HG03439 (cell line): ENCODE data around the gene ARHGAP9.
"Not testable (repeated sequence)": the region's sequence is repeated elsewhere in the genome, so short reads cannot be mapped to it uniquely, and the experiment has no call there.

ENCODE experiments used
- ATAC-seq: cut with Tn5 transposase; IDR thresholded peaks from one replicate; pipeline ENCODE4 v1.9.1; 2021; ENCODE audit warnings: mild to moderate bottlenecking, moderate library complexity; ENCODE audit not compliant: unreplicated experiment

Gene ARHGAP9

DNA sequence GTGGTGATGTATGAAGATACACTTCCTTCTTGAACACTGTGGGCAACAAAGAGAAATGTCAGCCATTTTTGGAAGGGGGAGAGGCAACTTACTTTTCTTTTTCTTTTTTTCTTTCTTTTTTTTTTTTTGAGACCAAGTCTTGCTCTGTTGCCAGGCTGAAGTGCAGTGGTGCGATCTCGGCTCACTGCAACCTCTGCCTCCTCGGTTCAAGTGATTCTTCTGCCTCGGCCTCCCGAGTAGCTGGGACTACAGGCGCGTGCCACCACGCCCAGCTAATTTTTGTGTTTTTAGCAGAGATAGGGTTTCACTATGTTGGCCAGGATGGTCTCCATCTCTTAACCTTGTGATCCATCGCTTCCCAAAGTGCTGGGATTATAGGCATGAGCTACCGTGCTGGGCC lies 38.1 kb upstream of the ARHGAP9 start:
- ATAC-seq: not testable (repeated sequence)

DNA sequence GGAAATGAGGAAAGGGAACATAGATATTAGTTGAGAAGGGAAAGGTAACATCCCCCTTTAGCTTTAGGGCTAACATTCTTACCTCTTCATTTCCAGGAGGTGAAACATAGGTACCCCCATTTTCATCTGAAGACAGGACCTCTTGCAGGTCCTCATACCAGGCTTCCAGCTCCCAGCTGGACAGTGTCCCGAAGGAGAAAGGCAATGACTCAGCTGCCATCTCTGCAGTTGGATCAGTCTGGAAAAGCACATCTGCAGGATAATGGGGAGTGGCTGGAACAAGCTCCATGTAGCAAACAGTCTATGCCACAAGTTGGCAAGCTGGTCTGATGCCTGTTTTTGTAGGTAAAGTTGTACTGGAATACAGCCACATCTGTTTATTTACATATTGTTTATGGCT lies 37.5 kb upstream of the ARHGAP9 start:
- no peak for ATAC-seq

DNA sequence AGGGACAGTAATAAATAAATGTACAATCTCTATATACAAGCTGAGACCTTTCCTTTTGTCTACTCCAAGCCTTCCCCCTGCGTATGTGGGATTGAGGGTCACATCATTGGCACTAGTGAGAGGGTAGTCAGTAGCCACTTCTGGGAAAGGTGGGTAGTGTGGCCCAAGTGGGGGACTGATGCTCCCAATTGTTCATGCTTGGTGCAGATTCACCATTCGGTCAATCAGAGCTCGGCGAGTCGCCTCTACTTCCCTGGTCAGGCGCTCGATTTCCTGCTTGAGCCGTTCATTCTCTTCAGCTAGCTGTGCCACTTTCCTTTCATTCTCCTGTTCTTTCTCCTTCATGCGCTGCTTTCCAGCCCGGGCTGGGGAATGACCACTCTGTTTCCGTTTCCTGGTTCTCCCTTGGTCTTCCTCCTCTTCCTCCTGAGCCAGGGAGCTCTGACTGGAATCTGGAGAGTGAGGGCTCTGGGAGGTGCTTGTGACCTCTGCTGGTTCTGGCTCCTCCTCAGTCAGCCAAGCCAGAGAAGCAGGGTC lies 37.0 kb upstream of the ARHGAP9 start:
- ATAC-seq: no peak

DNA sequence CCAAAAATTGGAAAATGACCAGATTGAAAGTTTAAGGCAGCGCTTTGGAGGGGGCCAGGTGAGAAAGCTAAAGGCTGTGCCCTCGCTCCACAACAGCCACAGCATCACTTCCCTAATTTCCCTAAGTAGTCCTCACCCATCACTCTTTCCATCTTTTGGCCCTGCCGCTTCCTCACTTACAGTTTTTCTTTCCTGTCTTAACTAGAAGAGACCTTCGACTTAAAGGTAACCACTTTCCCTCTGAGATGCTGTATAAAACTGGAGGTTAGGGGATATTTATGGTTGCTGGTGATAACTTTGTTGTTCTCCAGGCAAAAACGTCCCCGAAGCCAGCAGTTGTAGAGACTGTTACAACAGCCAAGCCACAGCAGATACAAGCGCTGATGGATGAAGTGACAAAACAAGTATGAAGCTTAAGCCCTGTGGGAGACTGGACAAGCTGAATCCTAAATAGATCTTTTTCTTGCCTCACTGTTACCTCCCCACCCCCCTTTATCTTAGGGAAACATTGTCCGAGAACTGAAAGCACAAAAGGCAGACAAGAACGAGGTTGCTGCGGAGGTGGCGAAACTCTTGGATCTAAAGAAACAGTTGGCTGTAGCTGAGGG lies 36.4 kb upstream of the ARHGAP9 start:
- no peak for ATAC-seq

DNA sequence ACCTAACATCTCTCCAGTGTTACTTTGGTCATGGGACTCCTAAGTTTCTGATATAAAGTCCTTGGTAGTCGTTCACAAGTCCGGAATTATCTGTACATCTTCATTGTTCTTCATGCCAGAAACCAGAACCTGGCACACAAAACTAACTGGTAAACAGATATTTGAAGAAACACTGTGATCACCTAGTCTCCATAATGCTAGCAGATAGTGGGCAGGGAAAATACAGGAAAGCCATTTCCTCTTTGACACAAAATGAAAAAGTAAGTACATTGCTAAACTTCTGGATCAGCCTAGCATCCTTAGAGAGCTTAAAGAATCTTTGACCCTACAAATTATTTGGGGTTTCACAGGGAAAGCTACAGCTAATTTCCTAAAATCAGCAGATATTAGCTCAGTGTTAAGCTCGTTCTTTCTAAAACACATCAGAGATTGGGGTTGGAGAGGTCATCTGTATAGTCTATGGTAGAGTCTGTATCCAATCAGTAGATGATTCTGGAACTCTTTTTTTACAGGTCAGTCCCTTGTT lies 35.8 kb upstream of the ARHGAP9 start:
- ATAC-seq: no peak

DNA sequence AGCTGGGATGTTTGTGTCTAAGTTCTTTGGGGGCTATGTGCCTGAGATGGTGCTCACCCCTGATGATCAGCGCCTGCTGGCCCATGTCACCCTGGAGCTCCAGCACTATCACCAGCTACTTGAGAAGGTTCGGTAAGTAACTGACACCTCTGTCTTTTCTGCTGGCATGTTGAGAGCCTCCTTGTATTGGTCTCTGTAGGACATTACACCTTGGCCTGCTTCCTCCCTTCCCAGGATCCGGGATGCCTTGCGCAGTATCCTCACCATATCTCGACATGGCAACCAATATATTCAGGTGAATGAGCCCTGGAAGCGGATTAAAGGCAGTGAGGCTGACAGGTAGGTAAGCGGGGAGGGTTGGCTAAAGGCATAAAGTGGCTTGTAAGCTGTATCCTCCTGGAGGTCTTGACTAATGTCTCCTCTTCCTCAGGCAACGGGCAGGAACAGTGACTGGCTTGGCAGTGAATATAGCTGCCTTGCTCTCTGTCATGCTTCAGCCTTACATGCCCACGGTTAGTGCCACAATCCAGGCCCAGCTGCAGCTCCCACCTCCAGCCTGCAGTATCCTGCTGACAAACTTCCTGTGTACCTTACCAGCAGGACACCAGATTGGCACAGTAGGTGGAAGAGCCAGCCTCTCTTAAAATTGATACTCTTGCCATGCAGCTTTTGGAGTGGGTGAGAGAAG lies 35.2 kb upstream of the ARHGAP9 start:
- ATAC-seq: no peak

DNA sequence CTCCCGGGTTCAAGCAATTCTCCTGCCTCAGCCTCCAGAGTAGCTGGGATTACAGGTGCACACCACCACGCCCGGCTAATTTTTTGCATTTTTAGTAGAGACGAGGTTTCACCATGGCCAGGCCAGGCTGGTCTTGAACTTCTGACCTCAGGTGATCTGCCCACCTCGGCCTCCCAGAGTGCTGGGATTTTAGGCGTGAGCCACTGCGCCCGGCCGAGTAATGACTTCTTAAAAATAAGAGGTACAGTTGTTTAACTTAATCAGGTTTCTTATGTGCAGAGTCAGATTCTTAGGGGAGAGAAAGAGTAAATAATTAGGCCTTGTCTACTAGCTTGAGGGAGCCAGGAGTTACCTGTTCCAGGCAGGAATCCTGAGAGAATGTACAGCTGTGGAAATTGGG lies 34.6 kb upstream of the ARHGAP9 start:
- ATAC-seq: not testable (repeated sequence)

DNA sequence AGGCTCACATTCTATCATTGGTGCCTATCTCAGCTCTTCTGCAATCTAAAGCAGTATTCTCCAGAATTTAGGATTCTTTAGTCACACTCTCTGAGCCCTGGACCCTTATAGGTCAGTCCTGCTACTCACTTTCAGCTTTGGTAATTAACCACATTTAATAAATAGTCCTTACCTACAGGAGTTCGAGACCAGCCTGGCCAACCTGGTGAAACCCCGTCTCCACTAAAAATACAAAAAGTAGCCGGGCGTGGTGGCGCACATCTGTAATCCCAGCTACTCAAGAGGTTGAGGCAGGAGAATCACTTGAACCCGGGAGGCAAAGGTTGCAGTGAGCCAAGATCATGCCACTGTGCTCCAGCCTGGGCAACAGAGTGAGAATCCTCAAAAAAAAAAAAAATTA lies 34.0 kb upstream of the ARHGAP9 start:
- ATAC-seq: not testable (repeated sequence)

DNA sequence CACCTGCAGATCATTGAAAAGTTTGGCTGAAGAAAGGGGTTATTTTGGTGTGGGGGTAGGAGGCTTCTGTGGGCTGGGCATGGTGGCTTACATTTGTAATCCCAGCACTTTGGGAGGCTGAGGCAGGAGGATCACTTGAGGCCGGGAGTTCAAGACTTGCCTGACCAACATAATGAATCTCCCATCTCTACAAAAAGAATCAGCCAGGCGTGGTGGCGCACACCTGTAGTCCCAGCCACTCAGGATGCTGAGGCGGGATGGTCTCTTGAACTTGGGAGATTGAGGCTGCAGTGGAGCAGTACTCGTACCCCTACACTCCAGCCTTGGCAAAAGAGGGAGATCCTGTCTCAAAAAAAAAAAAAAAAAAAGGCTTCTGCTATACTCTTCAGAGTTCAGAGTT lies 33.6 kb upstream of the ARHGAP9 start:
- ATAC-seq: no peak

DNA sequence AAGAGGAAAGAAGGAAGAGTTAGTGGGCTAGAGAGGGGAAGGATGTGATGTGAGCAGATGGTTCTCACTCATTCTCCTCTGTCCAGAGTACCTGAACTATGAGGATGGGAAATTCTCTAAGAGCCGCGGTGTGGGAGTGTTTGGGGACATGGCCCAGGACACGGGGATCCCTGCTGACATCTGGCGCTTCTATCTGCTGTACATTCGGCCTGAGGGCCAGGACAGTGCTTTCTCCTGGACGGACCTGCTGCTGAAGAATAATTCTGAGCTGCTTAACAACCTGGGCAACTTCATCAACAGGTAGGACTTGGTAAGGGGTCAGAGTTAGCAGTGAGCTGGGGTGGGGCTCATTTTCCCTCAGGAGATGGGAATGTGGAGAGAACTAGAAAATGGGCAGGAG lies 33.0 kb upstream of the ARHGAP9 start:
- ATAC-seq: no peak

DNA sequence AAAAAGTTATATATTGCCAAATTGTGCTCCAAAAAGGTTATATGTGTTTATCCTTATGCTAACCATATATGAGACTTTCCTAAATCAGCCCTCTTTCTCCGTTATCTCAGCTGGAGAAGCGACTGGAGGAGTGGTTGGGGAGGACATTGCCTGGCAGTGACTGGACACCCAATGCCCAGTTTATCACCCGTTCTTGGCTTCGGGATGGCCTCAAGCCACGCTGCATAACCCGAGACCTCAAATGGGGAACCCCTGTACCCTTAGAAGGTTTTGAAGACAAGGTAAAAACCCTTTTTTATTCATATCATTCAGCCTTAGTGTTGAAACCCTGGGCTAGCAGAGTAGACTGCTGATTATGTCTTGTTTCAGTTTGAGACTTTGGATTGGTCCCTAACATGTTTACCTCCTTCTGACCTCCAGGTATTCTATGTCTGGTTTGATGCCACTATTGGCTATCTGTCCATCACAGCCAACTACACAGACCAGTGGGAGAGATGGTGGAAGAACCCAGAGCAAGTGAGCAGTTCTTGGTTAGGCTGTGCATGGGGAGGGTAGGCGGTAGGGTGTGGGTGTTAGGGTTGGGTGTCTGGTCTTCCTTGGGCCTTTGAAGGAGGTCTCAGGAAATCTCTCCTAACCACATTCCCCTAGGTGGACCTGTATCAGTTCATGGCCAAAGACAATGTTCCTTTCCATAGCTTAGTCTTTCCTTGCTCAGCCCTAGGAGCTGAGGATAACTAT lies 32.1 kb upstream of the ARHGAP9 start:
- ATAC-seq: no peak

DNA sequence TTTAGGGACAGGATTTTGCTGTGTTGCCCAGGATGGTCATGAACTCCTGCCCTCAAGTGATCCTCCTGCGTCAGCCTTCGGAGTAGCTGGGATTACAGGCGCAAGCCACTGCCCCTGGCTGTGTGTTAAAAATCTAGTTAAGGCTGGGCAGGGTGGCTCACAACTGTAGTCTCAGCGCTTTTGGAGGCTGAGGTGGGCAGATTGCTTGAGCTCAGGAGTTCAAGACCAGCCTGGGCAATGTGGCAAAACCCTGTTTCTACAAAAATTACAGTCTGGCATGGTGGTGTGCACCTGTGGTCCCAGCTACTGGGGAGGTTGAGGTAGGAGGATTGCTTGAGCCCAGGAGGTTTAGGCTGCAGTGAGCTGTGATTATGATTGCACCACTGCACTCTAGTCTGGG lies 31.5 kb upstream of the ARHGAP9 start:
- no peak for ATAC-seq

DNA sequence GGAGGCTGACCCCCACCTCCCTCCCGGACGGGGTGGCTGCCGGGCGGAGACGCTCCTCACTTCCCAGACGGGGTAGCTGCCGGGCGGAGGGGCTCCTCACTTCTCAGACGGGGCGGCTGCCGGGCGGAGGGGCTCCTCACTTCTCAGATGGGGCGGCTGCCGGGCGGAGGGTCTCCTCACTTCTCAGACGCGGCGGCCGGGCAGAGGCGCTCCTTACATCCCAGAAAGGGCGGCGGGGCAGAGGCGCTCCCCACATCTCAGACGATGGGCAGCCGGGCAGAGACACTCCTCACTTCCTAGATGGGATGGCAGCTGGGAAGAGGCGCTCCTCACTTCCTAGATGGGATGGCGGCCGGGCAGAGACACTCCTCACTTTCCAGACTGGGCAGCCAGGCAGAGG lies 28.1 kb upstream of the ARHGAP9 start:
- ATAC-seq: not testable (repeated sequence)

DNA sequence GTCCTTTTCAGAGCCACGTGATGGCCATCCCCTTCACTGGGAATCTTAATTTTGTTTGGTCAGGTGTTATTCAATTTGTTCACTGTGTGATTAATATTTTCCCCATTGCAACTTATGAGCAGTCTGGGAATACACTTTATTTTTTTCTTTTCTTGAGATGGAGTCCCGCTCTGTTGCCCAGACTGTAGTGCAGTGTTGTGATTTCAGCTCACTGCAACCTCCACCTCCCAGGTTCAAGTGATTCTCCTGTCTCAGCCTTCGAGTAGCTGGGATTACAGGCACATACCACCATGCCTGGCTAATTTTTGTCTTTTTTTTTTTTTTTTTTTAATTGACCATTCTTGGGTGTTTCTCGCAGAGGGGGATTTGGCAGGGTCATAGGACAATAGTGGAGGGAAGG lies 26.9 kb upstream of the ARHGAP9 start:
- ATAC-seq: not testable (repeated sequence)

DNA sequence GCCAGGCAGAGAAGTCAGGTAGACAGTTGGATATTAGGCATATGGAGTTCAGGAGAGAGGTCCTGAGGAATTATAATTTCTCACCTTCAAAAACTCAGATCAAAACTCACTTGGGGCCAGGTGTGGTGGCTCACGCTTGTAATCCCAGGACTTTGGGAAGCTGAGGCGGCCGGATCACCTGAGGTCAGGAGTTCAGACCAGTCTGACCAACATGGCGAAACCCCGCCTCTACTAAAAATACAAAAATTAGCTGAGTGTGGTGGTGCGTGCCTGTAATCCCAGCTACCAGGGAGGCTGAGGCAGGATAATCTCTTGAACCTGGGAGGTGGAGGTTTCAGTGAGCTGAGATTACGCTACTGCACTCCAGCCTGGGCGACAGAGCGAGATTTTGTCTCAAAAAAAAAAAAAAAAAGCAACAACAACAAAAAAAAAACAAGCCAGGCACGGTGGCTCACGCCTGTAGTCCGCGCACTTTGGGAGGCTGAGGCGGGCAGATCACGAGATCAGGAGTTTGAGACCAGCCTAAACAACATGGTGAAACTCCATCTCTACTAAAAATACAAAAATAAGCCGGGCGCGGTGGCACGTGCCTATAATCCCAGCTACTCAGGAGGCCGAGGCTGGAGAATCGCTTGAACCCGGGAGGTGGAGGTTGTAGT lies 22.8 kb upstream of the ARHGAP9 start:
- ATAC-seq: not testable (repeated sequence)

DNA sequence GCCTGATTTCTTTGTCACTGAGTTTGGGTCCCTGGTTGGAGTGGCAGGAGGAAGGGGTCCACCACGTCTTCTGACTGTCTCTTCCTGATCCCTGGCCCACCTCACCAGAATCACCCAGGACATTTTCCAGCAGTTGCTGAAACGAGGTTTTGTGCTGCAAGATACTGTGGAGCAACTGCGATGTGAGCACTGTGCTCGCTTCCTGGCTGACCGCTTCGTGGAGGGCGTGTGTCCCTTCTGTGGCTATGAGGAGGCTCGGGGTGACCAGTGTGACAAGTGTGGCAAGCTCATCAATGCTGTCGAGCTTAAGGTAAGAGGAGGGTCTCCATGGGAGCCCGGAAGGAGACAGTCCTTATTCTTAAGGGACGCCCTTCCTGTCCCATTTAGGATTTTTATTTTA lies 20.5 kb upstream of the ARHGAP9 start:
- no peak for ATAC-seq

DNA sequence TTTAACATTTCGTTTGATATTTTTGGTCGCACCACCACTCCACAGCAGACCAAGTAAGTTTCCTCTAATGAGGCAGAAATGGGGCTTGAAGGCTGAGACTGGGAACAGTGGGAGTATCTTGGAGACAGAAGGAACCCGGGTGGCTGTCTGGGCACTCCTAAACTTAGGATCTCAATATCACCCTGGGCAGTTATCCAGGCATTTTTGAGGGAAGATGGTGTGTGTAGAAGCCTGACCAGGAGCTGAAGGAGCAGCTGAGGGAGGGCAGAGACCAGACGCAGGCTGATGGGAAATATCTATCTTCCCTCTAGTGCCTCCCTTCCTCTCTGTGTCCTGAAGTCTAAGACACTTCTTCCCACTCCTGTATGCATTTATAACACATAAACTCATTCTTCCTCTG lies 18.9 kb upstream of the ARHGAP9 start:
- ATAC-seq: no peak

DNA sequence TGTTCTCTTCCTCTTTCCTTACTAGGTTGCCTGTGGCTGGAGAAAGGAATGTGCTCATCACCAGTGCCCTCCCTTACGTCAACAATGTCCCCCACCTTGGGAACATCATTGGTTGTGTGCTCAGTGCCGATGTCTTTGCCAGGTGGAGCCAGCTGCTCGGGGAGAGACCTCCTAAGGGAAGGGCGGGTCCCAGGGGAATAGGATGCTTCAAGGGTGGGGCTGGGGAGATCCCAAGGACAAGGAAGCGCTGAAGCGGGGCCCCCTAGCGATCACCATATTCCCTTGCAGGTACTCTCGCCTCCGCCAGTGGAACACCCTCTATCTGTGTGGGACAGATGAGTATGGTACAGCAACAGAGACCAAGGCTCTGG lies 18.5 kb upstream of the ARHGAP9 start:
- no peak for ATAC-seq

DNA sequence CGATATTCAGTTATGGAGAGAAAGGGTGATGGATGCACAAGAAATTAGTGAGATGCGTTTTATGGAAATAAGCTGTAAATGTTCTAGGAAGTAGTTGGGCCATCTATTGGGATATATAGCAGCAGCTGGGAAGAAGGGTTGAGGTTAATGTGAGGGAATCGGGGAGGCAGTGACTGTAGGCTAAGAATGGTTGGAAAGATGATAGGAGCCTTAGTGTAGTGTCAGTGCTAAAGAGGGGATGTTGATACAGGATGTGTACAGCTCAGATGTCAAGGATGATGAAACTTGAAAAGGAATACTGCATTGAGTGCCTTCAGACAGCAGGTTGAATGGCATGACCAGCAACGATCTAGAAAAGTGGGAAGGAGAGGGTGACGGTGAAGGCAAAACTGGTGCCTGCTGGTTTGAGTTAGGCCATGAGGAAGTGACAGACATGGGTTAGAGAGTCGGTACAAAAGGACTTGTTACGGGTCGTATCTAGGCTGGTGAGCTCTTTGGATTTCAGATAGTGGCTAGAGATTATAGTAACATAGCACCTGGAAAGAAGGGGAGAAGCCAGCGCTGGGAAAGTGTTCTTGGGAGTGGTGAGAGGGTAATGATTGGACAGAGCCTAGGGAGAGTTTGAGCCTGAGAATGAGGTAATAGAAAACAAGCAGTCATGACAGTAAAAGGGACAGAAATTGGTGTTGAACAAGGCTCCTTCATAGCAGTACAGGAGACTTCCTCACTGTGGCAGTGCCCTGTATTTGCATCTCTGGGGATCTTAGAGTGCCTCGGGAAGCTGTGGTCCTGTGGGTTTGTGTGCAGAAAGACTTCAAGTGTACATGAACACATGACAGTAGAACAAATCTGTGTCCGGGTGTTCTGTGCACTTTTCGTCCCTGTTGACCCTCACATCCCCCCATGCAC lies 17.8 kb upstream of the ARHGAP9 start:
- no peak for ATAC-seq

DNA sequence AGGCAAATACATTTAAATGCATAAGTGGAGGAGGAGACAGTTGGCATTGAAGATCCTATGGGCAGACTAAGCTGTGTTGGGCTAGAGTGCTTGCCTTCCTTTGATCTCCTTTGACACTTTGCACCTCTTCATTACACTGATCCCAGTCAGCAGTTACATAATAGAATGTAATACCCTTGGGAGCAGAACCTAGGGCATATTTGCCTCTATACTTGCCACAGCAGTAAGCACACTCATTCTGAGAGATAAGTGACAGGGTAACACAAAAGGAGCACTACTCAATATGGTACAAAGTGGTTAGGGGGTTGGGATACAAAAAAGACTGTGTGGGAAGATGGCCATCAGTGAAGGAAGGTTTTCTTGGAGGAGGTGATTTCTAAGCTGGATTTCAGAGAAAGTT lies 17.2 kb upstream of the ARHGAP9 start:
- no peak for ATAC-seq
